Trophoblast cell (in vitro differentiated cells and primary cell): ENCODE results near the gene SRR.

Experiments used
- DNase-seq, 2 donors: peaks; one replicate each; pipeline ENCODE4 v3.0.0-alpha.2; 2016
- H2AFZ ChIP-seq: 2 replicates; pipeline ENCODE4 v1.6.1; 2013; ENCODE audit warnings: low read length, moderate library complexity, mild to moderate bottlenecking; ENCODE audit not compliant: insufficient read depth, poor library complexity
- H2AK5ac ChIP-seq: 2 replicates; pipeline ENCODE4 v1.6.1; 2013; ENCODE audit warnings: mild to moderate bottlenecking, low read length
- H2BK120ac ChIP-seq: 2 replicates; pipeline ENCODE4 v1.6.1; 2013; ENCODE audit warnings: low read length, mild to moderate bottlenecking, moderate library complexity; ENCODE audit not compliant: insufficient read depth, poor library complexity
- H2BK12ac ChIP-seq: 2 replicates; pipeline ENCODE4 v1.6.1; 2013; ENCODE audit warnings: mild to moderate bottlenecking, low read length, moderate library complexity
- H2BK5ac ChIP-seq: 2 replicates; pipeline ENCODE4 v1.6.1; 2013; ENCODE audit warnings: low read length, low read depth, moderate library complexity, mild to moderate bottlenecking; ENCODE audit not compliant: poor library complexity
- H3K14ac ChIP-seq: 2 replicates; pipeline ENCODE4 v1.6.1; 2013; ENCODE audit warnings: mild to moderate bottlenecking, low read length
- H3K18ac ChIP-seq: 2 replicates; pipeline ENCODE4 v1.6.1; 2013; ENCODE audit warnings: mild to moderate bottlenecking, low read length
- H3K23ac ChIP-seq: 2 replicates; pipeline ENCODE4 v1.6.1; 2013; ENCODE audit warnings: low read length
- H3K27ac ChIP-seq: 2 replicates; pipeline ENCODE4 v1.5.1; 2013; ENCODE audit warnings: low read depth, mild to moderate bottlenecking, inconsistent platforms, low read length, moderate library complexity
- H3K27me3 ChIP-seq: 2 replicates; pipeline ENCODE4 v1.6.1; 2013; ENCODE audit warnings: inconsistent platforms, mild to moderate bottlenecking, low read length, moderate library complexity; ENCODE audit not compliant: insufficient read depth
- H3K36me3 ChIP-seq, 2 experiments: 1 replicate in 1 of 2; 2 replicates in 1 of 2; pipeline ENCODE4 v1.6.1; 2013; ENCODE audit warnings: low read length in 2 of 2, mild to moderate bottlenecking in 2 of 2, moderate library complexity in 1 of 2; ENCODE audit not compliant: insufficient read depth in 2 of 2, control insufficient read depth in 1 of 2
- H3K4ac ChIP-seq: 2 replicates; pipeline ENCODE4 v1.6.1; 2013; ENCODE audit warnings: low read depth, mild to moderate bottlenecking, low read length, moderate library complexity
- H3K4me1 ChIP-seq, 2 experiments: 1 replicate in 1 of 2; 2 replicates in 1 of 2; pipeline ENCODE4 v1.6.1; 2013; ENCODE audit warnings: low read length in 2 of 2, mild to moderate bottlenecking in 2 of 2, moderate library complexity in 1 of 2; ENCODE audit not compliant: insufficient read depth in 2 of 2, control insufficient read depth in 1 of 2
- H3K4me2 ChIP-seq: 2 replicates; pipeline ENCODE4 v1.6.1; 2013; ENCODE audit warnings: inconsistent platforms, mild to moderate bottlenecking, low read length, moderate library complexity
- H3K4me3 ChIP-seq: 2 replicates; pipeline ENCODE4 v1.5.1; 2013; ENCODE audit warnings: mild to moderate bottlenecking, low read depth, low read length, inconsistent platforms
- H3K79me1 ChIP-seq: one replicate; pipeline ENCODE4 v1.6.1; 2013; ENCODE audit warnings: low read length
- H3K79me2 ChIP-seq: 2 replicates; pipeline ENCODE4 v1.6.1; 2013; ENCODE audit warnings: low read length, mild to moderate bottlenecking; ENCODE audit not compliant: control insufficient read depth, insufficient read depth, poor library complexity
- H3K9ac ChIP-seq: 2 replicates; pipeline ENCODE4 v1.6.1; 2013; ENCODE audit warnings: mild to moderate bottlenecking, low read length
- H3K9me3 ChIP-seq: 2 replicates; pipeline ENCODE4 v1.6.1; 2013; ENCODE audit warnings: low read depth, mild to moderate bottlenecking, control low read depth, inconsistent platforms, low read length; ENCODE audit not compliant: insufficient read depth
- H4K12ac ChIP-seq: 2 replicates; pipeline ENCODE4 v1.6.1; 2013; ENCODE audit warnings: low read depth, mild to moderate bottlenecking, low read length, moderate library complexity
- H4K8ac ChIP-seq: 2 replicates; pipeline ENCODE4 v1.6.1; 2013; ENCODE audit warnings: low read depth, mild to moderate bottlenecking, low read length, moderate library complexity
- H4K91ac ChIP-seq: one replicate; pipeline ENCODE4 v1.6.1; 2013; ENCODE audit warnings: low read depth, mild to moderate bottlenecking, low read length, moderate library complexity
- WGBS: extraction: QIAGEN DNeasy Blood & Tissue Kit; methylation state at CpG from one replicate; pipeline ENCODE4 v1.1.7; 2013; ENCODE audit warnings: missing lambda C conversion rate; ENCODE audit not compliant: insufficient read length, insufficient coverage; ENCODE audit errors: extremely low coverage; 5-methylcytosine and 5-hydroxymethylcytosine counted together

Gene SRR

GRCh38 chr17:2369039-2369438 is 65.3 kb downstream of the SRR start:
- Histone ChIP-seq H2AK5ac (no peak overlapping the region), H3K4me1 (no peaks in the 10 kb centered on the region), H3K9ac (no peak overlapping the region), H2BK12ac (no peak overlapping the region), H3K36me3 (peaks cover 47 to 60% of the 10 kb centered on the region in 2 experiments), H3K4me3 (no peak overlapping the region), H4K8ac (no peak overlapping the region), H2BK5ac (no peak overlapping the region), H2BK120ac (no peak overlapping the region), H3K18ac (no peak overlapping the region), H2AFZ (no peak overlapping the region), H3K79me1 (no peaks in the 10 kb centered on the region), H3K4me2 (no peak overlapping the region), H3K23ac (no peak overlapping the region), H4K12ac (no peak overlapping the region), H4K91ac (no peak overlapping the region), H3K4ac (no peak overlapping the region), H3K27ac (no peak overlapping the region), H3K27me3 (no peaks in the 10 kb centered on the region), H3K9me3 (peaks cover 3% of the 10 kb centered on the region), H3K14ac (no peak overlapping the region), H3K79me2 (no peaks in the 10 kb centered on the region)
- no CpG with 5 or more reads among the region's 5 CpGs for WGBS
- DNase-seq, result no peak

GRCh38 chr17:2369551-2370210 is 65.9 kb downstream of the SRR start:
- Histone ChIP-seq H2BK120ac (no peak overlapping the region), H3K36me3 (peaks cover 41 to 53% of the 10 kb centered on the region in 2 experiments), H3K79me1 (no peaks in the 10 kb centered on the region), H4K8ac (no peak overlapping the region), H3K23ac (no peak overlapping the region), H3K4me3 (no peak overlapping the region), H3K9me3 (peaks cover 3% of the 10 kb centered on the region), H4K91ac (no peak overlapping the region), H2BK12ac (no peak overlapping the region), H3K4me2 (no peak overlapping the region), H3K9ac (no peak overlapping the region), H3K79me2 (no peaks in the 10 kb centered on the region), H4K12ac (no peak overlapping the region), H2BK5ac (no peak overlapping the region), H2AK5ac (no peak overlapping the region), H3K27ac (no peak overlapping the region), H3K14ac (no peak overlapping the region), H3K18ac (no peak overlapping the region), H3K27me3 (no peaks in the 10 kb centered on the region), H3K4ac (no peak overlapping the region), H3K4me1 (peaks cover 5% of the 10 kb centered on the region in 2 experiments), H2AFZ (no peak overlapping the region)
- DNase-seq, result no peak
- no CpG with 5 or more reads among the region's 20 CpGs for WGBS

GRCh38 chr17:2370211-2370589 is 66.5 kb downstream of the SRR start:
- no peak overlapping the region for H3K4me3 ChIP-seq
- H2BK5ac ChIP-seq, result no peak overlapping the region
- H2AK5ac ChIP-seq, result no peak overlapping the region
- H3K27me3 ChIP-seq, result no peaks in the 10 kb centered on the region
- no CpG with 5 or more reads among the region's 11 CpGs for WGBS
- H3K4ac ChIP-seq, result no peak overlapping the region
- no peak overlapping the region for H4K91ac ChIP-seq
- no peak overlapping the region for H4K12ac ChIP-seq
- no peak overlapping the region for H2BK120ac ChIP-seq
- no peak overlapping the region for H3K27ac ChIP-seq
- H3K14ac ChIP-seq, result no peak overlapping the region
- no peak overlapping the region for H2BK12ac ChIP-seq
- H3K36me3 ChIP-seq, result peaks cover 36 to 48% of the 10 kb centered on the region in 2 experiments
- no peak overlapping the region for H2AFZ ChIP-seq
- H3K4me2 ChIP-seq, result no peak overlapping the region
- peaks cover 3% of the 10 kb centered on the region for H3K9me3 ChIP-seq
- H3K4me1 ChIP-seq, result peaks cover 8 to 10% of the 10 kb centered on the region in 2 experiments
- H3K79me2 ChIP-seq, result no peaks in the 10 kb centered on the region
- H3K9ac ChIP-seq, result no peak overlapping the region
- H4K8ac ChIP-seq, result no peak overlapping the region
- DNase-seq, result no peak
- H3K79me1 ChIP-seq, result peaks cover 2% of the 10 kb centered on the region
- H3K18ac ChIP-seq, result no peak overlapping the region
- no peak overlapping the region for H3K23ac ChIP-seq

GRCh38 chr17:2371183-2372130 is 67.7 kb downstream of the SRR start:
- Histone ChIP-seq H2BK12ac (no peak overlapping the region), H3K4me2 (no peak overlapping the region), H2AK5ac (no peak overlapping the region), H3K9ac (no peak overlapping the region), H3K27me3 (no peaks in the 10 kb centered on the region), H3K36me3 (peaks cover 37 to 50% of the 10 kb centered on the region in 2 experiments), H4K91ac (no peak overlapping the region), H4K12ac (no peak overlapping the region), H3K4me3 (no peak overlapping the region), H3K79me1 (peaks cover 10% of the 10 kb centered on the region), H2BK5ac (no peak overlapping the region), H2AFZ (no peak overlapping the region), H3K4ac (no peak overlapping the region), H4K8ac (no peak overlapping the region), H3K23ac (no peak overlapping the region), H3K4me1 (peaks cover 14 to 22% of the 10 kb centered on the region in 2 experiments), H2BK120ac (no peak overlapping the region), H3K79me2 (no peaks in the 10 kb centered on the region), H3K9me3 (peaks cover 3% of the 10 kb centered on the region), H3K27ac (no peak overlapping the region), H3K14ac (no peak overlapping the region), H3K18ac (no peak overlapping the region)
- no peak for DNase-seq
- no CpG with 5 or more reads among the region's 30 CpGs for WGBS
